OCI-LY1 (cell line): Measurements from ENCODE around the gene FZD2.
A peak's percentile ranks its signal among the peaks of the same experiment; 100 is the strongest.
"Not testable (repeated sequence)": the region's sequence is repeated elsewhere in the genome, so short reads cannot be mapped to it uniquely, and the experiment has no call there.

Experiments used
- H2AFZ ChIP-seq: fragments of 200-600 bp; sonication (generic), shearing (Covaris generic); 2 replicates; pipeline ENCODE4 v1.6.0; 2014; ENCODE audit warnings: antibody characterized with exemption, mild to moderate bottlenecking, low read length
- H3F3A ChIP-seq: fragments of 200-600 bp; sonication (generic), shearing (Covaris generic); 2 replicates; pipeline ENCODE4 v1.6.0; 2014; ENCODE audit warnings: mild to moderate bottlenecking, antibody characterized with exemption, low read length, moderate library complexity; ENCODE audit not compliant: insufficient read depth
- H3K27ac ChIP-seq: fragments of 200-600 bp; sonication (generic); 2 replicates; pipeline ENCODE4 v1.5.1; 2014; ENCODE audit warnings: low read length, mixed run types, mild to moderate bottlenecking, low read depth; ENCODE audit not compliant: poor library complexity, severe bottlenecking
- H3K27me3 ChIP-seq: fragments of 200-600 bp; sonication (generic); 2 replicates; pipeline ENCODE4 v1.6.0; 2014; ENCODE audit warnings: antibody characterized with exemption, mild to moderate bottlenecking, low read length, moderate library complexity; ENCODE audit not compliant: insufficient read depth
- H3K36me3 ChIP-seq: fragments of 200-600 bp; sonication (generic); 2 replicates; pipeline ENCODE4 v1.6.1; 2014; ENCODE audit warnings: mild to moderate bottlenecking, antibody characterized with exemption, low read length, moderate library complexity, mixed read lengths; ENCODE audit not compliant: insufficient read depth
- H3K4me1 ChIP-seq: fragments of 200-600 bp; sonication (generic); 2 replicates; pipeline ENCODE4 v1.5.1; 2014; ENCODE audit warnings: mild to moderate bottlenecking, low read length, moderate library complexity; ENCODE audit not compliant: insufficient read depth, severe bottlenecking
- H3K4me2 ChIP-seq: fragments of 200-600 bp; sonication (generic), shearing (Covaris generic); 2 replicates; pipeline ENCODE4 v1.6.1; 2014; ENCODE audit warnings: low read length
- H3K4me3 ChIP-seq: fragments of 200-600 bp; sonication (generic); 2 replicates; pipeline ENCODE4 v1.5.1; 2014; ENCODE audit warnings: low read length, low read depth, mild to moderate bottlenecking, mixed read lengths; ENCODE audit not compliant: poor library complexity, severe bottlenecking
- H3K79me2 ChIP-seq: fragments of 200-600 bp; shearing (Covaris generic); 2 replicates; pipeline ENCODE4 v1.6.1; 2016; ENCODE audit warnings: mixed run types, low read length, mixed read lengths; ENCODE audit not compliant: insufficient read depth
- H3K9ac ChIP-seq: fragments of 200-600 bp; sonication (generic), shearing (Covaris generic); 2 replicates; pipeline ENCODE4 v1.6.1; 2014; ENCODE audit warnings: mild to moderate bottlenecking, low read length, mixed read lengths
- H3K9me2 ChIP-seq: fragments of 200-600 bp; sonication (generic), shearing (Covaris generic); 2 replicates; pipeline ENCODE4 v1.6.1; 2014; ENCODE audit warnings: low read depth, mild to moderate bottlenecking, low read length, mixed read lengths
- H3K9me3 ChIP-seq: fragments of 200-600 bp; shearing (Covaris generic); 2 replicates; pipeline ENCODE4 v1.6.1; 2014; ENCODE audit warnings: low read length, mixed read lengths
- H4K20me1 ChIP-seq: fragments of 200-600 bp; sonication (generic), shearing (Covaris generic); 2 replicates; pipeline ENCODE4 v1.6.0; 2016; ENCODE audit warnings: mild to moderate bottlenecking, low read length; ENCODE audit not compliant: insufficient read depth
- EZH2 ChIP-seq: fragments of 200-600 bp; sonication (generic), shearing (Covaris generic); IDR thresholded peaks from 2 replicates; pipeline ENCODE4 v1.8.0; 2017; ENCODE audit warnings: borderline replicate concordance, mixed run types, mild to moderate bottlenecking, antibody characterized with exemption, low read length, moderate library complexity, mixed read lengths
- TF ChIP-seq, protein P1 (sequence below): fragments of 200-600 bp; sonication (generic), shearing (Covaris generic); IDR thresholded peaks from 2 replicates; pipeline ENCODE4 v1.5.1; 2017; ENCODE audit warnings: mild to moderate bottlenecking, antibody characterized with exemption, low read length, moderate library complexity, mixed read lengths

The FZD2 gene

GRCh38 chr17:44533533-44534246, 23.6 kb upstream of the FZD2 start:
- H3K79me2 ChIP-seq: no peaks in the 10 kb centered on the region
- H2AFZ ChIP-seq: peak overlapping the region; percentile 48
- H3K9me2 ChIP-seq: no peaks in the 10 kb centered on the region
- H3K36me3 ChIP-seq: no peaks in the 10 kb centered on the region
- TF ChIP-seq EZH2: no peak
- TF ChIP-seq, protein P1, sequence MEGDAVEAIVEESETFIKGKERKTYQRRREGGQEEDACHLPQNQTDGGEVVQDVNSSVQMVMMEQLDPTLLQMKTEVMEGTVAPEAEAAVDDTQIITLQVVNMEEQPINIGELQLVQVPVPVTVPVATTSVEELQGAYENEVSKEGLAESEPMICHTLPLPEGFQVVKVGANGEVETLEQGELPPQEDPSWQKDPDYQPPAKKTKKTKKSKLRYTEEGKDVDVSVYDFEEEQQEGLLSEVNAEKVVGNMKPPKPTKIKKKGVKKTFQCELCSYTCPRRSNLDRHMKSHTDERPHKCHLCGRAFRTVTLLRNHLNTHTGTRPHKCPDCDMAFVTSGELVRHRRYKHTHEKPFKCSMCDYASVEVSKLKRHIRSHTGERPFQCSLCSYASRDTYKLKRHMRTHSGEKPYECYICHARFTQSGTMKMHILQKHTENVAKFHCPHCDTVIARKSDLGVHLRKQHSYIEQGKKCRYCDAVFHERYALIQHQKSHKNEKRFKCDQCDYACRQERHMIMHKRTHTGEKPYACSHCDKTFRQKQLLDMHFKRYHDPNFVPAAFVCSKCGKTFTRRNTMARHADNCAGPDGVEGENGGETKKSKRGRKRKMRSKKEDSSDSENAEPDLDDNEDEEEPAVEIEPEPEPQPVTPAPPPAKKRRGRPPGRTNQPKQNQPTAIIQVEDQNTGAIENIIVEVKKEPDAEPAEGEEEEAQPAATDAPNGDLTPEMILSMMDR: peak; percentile 98
- H3K9me3 ChIP-seq: no peaks in the 10 kb centered on the region
- H3K27ac ChIP-seq: no peak overlapping the region
- peaks cover 5% of the 10 kb centered on the region for H3K4me1 ChIP-seq
- H4K20me1 ChIP-seq: no peaks in the 10 kb centered on the region
- H3F3A ChIP-seq: no peaks in the 10 kb centered on the region
- H3K4me3 ChIP-seq: no peak overlapping the region
- peak overlapping the region; percentile 8; the same call in 1 of the 2 replicates for H3K4me2 ChIP-seq
- peak overlapping the region; percentile 22; the same call in 1 of the 2 replicates for H3K9ac ChIP-seq
- H3K27me3 ChIP-seq: peaks cover 8% of the 10 kb centered on the region

DNA sequence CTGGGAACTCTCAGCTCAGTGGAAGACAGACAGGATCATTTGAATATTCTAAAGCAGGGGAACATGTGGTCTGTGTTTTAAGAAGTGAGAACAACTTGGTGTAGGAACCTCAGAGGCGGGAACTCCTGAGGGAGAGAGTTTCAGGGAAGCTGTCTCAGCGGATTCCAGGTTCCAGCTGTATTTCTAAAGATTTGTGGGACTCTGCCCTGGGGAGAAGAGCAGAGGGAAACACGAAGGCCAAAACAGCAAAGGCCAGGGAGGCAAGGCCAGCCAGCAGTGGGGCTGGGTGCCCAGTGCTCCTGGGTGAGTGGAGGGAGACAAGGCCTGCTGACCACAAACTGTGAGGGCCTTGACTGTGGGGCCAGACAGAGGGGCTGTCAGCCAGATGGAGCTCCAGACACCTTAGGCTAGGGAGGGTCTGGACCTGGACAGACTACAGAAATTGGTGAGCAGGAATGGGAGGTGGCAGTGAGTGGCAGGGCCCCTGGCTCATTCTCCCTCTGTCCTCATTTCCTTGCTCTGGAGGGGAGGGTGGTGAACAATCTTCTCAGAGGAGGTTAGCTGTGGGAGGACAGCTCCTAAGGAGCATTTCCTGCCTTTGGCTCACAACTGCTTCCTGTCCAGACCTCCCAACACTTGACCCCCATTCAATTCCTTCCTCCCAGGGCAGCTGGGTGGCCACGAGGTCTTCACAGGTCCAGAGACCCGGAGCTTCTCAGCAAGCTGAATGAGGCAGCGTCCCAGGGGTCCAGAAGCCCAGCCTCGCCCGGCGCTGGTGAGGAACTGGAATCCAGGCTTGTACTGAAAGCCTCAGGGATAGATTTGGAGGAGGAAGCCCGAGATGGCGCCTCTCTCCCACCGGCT, 21.0 kb upstream of the FZD2 start:
- TF ChIP-seq, protein P1: no peak
- TF ChIP-seq EZH2: no peak

DNA sequence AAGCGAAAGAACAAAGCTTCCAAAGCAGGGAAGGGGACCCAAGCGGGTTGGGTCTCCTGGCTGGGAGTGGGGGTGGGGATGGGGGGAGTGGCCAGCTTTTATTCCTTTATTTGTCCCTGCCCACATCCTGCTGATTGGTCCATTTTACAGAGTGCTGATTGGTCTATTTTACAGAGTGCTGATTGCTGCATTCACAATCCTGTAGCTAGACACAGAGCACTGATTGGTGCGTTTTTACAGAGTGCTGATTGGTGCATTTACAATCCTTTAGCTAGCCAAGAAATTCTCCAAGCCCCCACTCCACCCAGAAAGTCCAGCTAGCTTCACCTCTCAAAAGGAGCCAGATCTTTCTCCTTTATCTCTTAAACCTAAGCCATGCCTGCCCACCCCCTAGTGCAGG, 19.4 kb upstream of the FZD2 start:
- not testable (repeated sequence) for H3K27me3 ChIP-seq, H2AFZ ChIP-seq, H3K4me1 ChIP-seq, H4K20me1 ChIP-seq, H3K9ac ChIP-seq, H3F3A ChIP-seq, H3K27ac ChIP-seq, H3K4me3 ChIP-seq, H3K79me2 ChIP-seq, H3K9me3 ChIP-seq, H3K9me2 ChIP-seq, H3K36me3 ChIP-seq, H3K4me2 ChIP-seq

More for the DNA sequence above, 21.0 kb upstream of the FZD2 start:
- no peaks in the 10 kb centered on the region for H3K9me3 ChIP-seq
- no peak overlapping the region for H3K9ac ChIP-seq
- no peak overlapping the region for H3K27ac ChIP-seq
- H3K36me3 ChIP-seq: no peaks in the 10 kb centered on the region
- H3F3A ChIP-seq: no peaks in the 10 kb centered on the region
- no peaks in the 10 kb centered on the region for H4K20me1 ChIP-seq
- H3K4me1 ChIP-seq: peaks cover 5% of the 10 kb centered on the region
- H3K27me3 ChIP-seq: peaks cover 4% of the 10 kb centered on the region
- H3K4me2 ChIP-seq: no peak overlapping the region
- H2AFZ ChIP-seq: no peak overlapping the region
- no peaks in the 10 kb centered on the region for H3K9me2 ChIP-seq
- no peaks in the 10 kb centered on the region for H3K79me2 ChIP-seq
- no peak overlapping the region for H3K4me3 ChIP-seq
